T-helper 22 cell (primary cell): ENCODE data around the gene TRAF7.

ENCODE experiments used
- DNase-seq: peaks from one replicate; pipeline ENCODE4 v3.0.0-alpha.2; 2020; ENCODE audit warnings: low read depth

TRAF7 gene

DNA sequence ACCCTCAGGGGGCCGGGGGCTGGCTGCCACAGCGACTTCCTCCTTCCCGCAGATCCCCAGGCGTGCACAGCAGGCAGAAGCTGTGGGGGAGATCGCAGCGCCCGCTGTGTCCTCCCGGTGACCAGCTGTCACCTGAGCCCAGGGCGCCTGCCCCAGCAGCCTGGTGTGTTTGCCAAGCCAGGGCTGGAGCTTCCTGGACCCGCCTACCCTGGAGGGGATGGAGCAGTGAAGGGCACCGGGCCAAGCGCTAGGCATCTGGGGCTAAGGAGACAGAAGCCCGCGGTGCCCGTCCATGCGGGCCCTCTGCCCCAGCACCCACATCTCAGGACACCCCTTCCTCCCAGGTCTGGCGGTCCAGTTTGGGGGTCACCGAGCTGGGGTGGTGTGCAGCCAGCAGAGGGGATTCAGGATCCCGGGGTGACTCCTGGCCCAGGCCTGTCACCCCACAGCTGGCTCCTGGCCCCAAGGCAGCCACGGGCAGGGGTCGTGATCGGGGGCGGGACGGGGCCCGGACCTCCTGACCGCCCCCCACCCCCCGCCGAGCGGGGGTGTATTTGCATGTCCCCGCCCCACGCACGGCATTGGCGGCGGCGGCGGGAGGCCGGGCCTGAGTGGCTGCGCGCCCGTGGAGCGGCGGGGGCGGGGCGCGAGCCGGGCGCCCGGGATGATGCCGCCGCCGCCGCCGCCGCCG lies 7.5 kb upstream of the TRAF7 start, which contains the start of gene RAB26:
RAB26 (plus strand) TSS at position 645 of the 691 bp plus-strand sequence. CDS start 159 bp downstream, outside the sequence.
- DNase-seq, result peak; percentile 57

DNA sequence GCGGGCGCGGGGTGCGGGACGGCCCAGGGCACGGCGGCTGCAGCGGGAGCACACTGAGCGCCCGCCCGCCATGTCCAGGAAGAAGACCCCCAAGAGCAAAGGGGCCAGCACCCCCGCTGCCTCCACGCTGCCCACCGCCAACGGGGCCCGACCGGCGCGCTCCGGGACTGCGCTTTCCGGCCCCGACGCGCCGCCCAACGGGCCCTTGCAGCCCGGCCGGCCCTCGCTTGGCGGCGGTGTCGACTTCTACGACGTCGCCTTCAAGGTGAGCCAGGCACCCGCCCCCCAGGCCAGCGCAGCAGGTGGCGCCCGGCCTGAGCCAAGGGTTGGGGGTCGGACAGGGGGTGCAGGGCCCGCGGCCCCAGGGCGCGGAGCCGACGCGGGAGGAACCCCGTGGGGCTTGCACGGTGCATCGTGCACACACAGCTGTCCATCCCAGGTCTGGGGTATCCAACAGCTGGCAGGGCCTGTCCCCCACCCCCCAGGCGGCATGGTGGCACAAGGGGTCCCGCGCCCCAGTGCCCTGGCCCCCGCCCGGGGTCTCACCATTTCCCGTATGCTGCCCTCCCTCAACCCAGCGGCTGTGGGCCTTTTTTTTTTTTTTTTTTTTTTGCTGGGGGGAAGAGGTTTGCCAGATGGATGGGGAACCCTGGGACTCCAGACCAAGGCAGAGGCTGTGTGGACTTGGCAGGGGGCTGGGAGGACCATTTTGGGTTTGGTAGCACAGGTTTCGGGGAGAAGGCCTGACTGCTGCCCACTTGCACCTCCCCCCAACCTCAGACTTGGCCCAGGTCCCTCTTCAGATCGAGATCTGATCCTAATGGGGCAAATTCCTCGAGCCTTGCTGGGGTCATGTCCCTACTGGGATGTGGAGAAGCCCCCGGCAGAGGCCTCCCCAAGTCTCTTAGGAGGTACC lies 6.6 kb upstream of the TRAF7 start:
- DNase-seq, result no peak

DNA sequence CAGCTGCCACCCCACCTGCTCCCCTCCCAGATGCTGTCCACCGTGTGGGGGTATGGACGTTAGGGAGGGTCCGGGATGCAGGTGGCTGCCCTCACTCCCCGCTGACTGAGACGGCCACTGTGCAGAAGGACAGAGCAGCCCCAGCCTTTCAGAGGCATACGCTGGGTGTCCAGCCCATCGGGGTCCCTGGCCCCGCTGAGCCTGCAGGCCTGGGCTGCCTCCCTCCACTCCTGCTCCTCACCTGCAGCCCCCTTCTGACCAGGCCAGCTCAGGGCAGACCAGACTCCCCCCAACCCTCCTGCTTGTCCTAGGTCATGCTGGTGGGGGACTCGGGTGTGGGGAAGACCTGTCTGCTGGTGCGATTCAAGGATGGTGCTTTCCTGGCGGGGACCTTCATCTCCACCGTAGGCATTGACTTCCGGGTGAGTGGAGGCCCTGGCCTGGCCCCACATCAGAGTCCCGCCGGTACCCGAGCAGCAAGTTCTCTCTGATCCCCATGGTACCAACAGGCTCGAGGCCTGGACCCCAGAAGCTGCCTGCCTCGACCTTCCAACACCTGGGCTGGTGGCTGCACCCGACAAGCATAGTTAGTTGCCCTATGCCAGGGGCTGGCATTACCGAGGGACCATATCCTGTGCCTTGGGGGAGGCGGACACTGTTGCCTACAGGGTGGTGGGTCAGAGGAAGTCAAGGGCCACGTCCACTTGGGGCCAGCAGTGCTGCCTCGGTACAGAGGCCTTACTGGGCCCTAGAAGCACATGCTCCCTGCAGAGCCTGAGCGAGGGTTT lies 5.8 kb upstream of the TRAF7 start:
- DNase-seq, result no peak

DNA sequence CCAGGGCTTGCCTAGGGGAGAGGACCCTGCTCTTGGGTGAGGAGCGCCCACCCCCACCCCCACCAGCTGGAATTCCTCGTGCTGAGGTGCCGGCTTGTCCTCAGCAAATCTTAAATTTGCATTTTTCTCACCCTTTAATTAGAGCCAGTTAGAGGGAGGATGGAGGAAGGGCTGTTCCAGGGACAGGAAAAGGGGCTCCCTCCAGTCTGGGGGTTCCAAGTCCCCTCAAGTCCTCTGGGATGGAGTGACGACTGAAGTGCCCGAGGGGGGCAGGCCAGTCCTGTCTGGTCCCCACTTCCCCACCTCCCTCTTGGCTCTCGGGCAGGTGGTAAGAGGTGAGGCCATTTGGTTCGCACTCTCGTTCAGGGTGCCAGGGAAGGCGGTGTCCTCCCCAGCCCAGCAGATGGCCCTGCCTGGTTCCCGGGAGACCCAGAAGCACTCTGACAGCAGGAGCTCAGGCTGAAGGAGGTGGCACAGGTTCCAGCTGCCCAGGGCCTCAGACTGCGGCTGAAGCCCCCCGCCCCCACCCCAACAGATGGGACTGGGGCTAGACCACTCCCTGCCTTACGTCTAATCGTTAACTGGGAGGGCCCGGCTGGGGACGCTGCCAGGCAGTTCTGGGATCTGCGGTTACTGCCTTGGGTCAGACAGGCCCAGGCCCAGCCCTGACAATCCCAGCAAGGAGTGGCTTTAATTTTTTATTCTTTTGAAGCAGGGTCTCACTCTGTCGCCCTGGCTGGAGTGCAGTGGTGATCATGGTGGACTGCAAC lies 5.0 kb upstream of the TRAF7 start:
- DNase-seq, result no peak

DNA sequence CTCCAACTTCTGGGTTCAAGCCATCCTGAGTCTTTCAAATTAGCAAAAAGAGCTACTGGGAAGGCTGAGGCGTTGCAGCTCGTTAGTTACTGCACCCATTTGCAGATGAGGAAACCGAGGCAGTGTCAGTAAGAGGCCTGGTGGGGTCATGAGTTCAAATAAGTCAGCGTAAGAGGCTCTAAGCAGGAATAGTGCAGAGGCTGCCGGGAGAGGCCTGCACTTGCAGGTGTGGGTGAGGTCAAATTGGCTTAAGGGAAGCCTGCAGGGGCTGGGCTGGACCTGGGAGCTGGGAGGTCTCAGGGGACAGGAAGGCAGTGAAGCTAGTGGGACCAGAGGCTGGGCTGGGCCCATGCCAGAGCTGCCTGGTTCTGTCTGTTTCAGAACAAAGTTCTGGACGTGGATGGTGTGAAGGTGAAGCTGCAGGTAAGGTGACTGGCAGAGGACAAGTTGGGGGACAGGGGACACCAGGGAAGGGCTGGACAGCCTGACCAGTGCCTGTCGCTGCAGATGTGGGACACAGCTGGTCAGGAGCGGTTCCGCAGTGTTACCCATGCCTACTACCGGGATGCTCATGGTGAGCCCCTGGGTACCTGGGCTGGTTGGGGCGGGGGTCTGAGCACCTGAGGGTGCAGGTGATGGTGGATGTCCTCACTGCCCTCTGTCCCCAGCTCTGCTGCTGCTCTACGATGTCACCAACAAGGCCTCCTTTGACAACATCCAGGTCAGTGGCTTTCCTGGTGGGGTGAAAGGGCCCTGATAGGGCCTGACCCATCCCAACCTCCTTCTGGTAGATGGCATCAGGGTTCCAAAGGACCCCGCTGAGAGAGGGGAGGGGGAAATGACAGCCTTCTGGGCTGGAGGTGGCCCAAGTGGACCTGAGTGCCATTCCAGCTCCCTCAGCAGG lies 4.1 kb upstream of the TRAF7 start:
- no peak for DNase-seq

DNA sequence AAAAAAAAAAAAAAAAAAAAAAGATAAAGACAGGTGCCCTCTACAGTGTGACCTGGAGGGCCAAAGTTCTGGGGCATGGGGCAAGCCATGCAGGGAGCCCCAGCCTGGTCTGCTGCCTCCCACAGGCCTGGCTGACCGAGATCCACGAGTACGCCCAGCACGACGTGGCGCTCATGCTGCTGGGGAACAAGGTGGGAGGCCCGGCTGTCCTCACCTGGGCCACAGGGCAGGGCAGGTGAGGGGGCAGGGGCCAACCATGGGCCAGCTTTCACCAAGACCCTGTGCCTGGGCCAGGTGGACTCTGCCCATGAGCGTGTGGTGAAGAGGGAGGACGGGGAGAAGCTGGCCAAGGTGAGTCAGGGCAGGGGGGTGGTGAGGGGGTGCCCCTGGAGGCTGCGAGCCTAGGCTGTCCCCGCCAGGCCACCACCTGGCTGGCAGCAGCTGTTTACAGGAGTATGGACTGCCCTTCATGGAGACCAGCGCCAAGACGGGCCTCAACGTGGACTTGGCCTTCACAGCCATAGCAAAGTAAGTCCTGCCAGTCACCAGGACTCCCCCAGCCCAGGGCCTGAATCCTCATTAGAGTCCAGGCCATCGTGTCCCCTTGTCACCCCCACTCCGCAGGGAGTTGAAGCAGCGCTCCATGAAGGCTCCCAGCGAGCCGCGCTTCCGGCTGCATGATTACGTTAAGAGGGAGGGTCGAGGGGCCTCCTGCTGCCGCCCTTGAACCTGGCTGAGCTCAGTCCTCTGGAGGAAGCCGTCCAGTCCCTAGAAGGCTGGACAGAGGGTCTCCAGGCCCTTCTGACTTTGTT lies 2.7 kb upstream of the TRAF7 start:
- DNase-seq, result no peak

DNA sequence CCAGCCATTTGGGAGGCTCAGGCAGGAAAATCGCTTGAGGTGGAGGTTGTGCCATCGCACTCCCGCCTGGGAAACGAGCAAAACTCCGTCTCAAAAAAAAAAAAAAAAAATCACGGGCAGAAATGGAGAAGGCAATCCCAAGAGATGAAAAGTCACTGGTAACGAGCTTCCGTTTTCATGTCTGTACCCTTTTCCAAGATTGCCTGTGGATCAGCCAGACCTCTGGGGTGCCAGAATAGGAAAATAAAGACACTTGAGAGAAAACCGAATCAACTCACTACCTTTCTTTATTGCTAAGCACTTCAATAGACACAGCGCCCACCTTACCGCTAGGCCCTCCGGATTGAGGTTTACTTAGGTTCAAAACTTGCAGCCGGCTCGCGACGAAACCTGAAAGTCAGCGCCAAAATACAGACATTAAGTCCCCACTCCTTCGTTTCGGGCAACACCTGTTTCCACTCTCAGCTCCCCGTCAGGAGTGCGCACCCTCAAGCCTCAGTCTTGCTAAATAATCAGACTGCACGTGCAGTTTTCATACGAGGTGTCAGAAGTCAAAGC lies 970 bp upstream of the TRAF7 start:
- DNase-seq, result no peak

DNA sequence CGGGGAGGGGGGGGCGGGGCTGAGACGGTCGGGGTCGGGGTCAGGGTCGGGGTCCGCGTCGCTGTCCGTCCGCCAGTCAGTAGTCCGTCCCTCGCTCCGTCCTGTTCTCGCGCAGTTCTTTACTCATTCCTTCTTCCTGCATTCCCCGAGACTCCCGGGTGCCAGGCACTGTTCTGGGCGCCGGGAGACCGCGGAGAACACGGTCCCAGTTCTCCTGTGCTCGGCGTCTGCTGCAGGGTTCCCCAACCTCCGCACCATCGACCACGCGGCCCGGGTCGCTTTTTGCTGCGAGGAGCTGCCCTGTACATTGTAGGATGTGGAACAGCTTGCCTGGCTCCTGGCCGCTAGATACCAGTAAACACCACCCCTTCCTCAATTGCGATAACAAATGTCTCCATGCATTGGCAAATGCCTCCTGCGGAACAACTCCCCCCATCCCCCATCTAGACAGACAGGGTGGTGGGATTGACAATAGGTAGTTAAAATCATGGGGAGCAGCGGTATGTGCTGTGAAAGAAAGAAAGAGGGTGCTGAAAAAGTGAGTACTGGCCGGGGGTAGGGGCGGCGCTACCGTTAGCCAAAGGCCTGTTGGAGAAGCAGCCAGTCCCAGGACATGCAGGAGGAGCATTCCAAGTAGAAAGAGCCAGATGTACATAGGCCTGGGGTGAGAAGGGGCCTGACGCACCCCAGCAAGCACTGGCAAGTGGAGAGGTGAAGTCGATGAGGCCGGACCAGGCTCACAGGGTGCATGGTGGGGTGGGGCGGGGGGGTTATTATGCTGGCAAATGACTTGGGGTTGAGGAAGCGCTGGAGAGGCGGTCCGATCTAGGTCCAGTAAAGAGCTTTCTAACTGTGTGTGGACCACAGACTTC lies 631 bp downstream of the TRAF7 start:
- no peak for DNase-seq

DNA sequence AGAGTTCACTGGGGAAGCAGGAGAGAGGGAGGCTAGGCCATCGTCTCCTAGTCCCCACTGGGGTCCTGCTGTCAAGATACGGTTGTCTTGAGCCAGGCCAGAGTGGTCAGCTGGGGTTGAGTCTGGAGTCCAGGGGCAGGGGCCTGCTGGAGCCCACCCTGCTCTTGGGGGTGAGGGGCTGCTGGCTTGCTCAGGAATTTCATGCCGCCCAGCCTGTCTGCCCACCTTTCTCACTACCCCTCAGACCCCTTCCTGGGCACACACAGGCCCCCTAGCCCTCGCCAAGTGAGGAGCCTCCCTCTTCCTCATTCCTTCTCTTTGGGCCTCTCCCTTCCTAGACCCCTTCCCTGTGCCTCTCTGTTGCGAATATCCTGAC lies 1.3 kb downstream of the TRAF7 start:
- DNase-seq, result no peak

DNA sequence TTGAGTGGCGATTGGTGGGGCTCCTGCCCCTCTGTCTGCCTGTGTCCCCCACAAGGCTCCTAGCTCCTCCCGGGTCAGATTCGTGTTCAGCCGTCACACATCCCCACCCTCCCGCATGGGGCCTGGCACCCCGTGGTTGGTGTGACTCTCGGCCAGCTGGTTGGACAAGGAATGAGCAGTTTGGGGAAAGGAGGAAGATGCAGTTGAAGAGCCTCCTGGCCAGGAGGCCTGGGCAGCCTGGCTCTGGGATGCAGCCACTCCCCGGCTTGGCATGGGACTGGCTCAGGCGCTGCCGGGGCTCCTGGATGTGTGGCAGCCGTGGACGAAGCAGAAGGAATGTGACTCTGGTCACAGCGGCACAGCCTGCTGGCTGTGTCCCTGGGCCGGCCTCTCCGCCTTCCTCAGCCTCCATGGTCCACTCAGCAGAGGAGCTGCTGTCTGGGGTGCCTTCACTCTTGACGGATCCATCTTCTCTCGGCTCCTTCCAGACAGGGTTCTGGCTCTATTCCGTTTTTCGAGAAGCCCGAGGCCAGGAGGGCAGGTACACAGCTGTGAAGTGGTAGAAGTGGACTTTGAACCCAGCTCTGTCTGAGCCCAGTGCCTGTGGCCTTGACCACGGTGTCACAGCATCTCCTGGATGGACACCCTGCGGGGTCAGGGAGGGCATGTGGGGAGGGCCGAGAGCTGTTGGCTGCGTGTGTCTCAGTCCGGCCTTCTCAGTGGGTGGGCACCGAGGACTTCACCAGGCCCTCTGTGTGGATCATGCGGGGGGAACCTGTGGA lies 2.1 kb downstream of the TRAF7 start:
- DNase-seq, result no peak

DNA sequence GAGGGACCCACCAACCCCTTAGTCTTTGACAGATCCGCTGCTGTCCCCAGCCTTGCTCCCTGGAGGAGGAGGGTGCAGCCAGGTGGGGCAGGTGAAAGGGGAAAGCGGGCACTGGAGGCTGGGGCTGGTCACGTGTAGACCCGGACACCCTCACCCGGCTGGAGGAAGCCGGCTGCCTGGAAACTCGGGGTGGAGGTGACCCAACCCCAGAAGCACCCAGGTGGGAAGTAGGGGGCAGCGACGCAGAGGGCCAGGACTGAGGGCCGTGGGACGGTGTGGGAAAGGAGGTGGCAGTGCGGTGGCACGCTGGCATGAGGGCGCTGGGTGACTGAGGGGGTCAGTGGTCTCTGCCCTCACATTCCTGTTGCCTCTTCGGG lies 2.7 kb downstream of the TRAF7 start:
- DNase-seq, result no peak

DNA sequence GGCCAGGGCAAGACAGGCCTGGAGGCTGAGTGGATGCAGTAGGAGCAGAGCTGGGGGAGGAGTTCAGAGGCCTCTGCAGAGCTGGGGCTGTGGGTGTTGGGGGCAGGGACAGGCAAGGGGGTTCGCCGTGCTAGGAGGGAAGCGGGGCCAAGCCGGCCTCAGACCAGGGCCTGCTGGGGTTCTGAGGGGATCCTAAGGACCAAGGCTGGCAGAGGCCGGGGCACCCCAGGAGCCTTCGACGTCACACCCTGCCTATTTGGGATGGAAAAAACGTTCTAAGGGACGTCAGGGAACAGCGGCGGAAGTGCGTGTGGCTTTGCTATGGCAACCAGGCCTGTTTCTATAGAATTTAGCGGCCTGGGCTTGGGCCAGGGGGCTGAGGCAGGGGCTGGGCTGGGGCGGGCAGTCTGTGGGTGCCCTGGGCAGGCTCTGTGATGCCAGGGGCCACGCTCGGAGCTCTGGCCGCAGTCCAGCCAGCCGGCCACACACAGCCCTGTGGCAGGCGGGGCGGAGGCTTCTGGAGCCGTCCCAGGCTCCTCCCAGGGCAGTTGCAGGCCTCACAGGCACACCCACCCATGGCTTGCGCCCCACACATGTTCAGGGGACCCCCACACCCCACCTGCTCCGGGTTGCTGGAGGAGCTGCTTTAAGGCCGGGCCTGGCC lies 3.7 kb downstream of the TRAF7 start:
- DNase-seq, result no peak

DNA sequence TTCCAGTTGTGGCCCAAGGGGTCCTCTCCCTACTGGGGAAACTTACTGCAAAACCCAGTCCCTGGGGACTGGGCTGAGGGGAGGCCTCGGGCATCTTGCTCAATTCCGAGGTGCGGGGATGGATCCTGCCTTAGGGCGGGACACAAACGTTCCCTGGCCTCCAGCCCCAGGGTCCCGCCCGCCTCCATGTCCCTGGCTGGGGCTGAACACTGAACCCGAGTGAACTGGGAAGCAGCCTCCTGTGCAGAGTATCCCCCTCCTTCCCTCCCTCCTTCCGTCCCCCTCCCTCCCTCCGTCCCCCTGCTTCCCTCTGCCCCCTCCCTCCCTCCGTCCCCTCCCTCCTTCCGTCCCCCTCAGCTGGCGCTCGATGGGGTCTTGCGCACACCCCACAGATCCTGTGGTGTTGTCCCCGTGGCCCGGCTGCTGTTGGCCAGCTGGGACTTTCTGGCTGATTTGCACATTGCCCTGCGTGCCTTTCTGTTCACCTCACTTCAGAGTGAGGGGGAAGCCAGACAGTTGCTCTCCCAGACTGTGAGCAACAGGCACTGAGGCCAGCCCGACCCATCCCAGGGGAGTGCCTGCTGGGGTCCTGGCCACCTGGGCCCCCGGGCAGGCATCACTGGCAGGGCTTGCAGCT lies 5.5 kb downstream of the TRAF7 start:
- DNase-seq, result no peak

DNA sequence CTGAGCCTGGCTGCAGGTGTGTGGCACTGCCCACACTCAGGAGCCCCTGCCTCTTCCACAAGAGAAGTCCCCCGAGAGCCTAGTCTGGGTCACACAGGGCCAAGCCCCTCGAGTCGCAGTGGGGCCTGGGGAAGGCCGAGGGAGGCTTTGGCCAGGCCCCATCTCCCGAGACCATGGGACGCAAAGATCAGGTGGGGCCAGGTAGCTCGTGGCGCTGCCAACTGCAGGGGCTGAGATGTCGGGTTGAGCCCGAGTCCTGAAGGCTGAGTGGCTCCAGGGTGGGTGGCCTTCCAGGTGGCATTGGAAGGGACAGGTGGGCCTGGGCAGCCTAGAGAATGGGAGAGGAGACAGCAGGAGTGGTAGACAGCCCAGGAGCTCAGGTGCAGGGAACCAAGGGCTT lies 6.3 kb downstream of the TRAF7 start:
- no peak for DNase-seq

DNA sequence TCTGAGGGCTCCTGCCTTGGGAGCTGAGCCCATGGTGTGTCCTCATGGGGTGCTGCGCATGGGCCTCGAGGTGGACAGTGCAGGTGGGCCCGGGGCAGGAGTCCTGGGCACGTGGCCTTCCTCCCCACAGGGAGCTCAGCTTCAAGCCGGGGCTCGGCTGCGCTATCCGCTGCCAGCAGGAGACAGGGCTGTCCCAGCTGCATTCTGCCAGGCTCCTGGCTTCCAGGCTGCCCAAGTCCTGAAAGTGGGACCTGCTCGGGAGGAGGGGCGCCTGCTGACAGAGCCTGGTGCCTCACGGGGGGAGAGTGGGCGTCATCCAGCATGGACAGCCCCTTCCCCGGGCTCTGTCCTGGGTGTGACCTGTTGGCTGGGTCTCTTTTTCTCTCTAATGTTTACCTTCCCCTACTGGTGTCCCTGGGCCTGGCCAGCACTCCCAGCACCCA lies 7.1 kb downstream of the TRAF7 start:
- DNase-seq, result no peak

DNA sequence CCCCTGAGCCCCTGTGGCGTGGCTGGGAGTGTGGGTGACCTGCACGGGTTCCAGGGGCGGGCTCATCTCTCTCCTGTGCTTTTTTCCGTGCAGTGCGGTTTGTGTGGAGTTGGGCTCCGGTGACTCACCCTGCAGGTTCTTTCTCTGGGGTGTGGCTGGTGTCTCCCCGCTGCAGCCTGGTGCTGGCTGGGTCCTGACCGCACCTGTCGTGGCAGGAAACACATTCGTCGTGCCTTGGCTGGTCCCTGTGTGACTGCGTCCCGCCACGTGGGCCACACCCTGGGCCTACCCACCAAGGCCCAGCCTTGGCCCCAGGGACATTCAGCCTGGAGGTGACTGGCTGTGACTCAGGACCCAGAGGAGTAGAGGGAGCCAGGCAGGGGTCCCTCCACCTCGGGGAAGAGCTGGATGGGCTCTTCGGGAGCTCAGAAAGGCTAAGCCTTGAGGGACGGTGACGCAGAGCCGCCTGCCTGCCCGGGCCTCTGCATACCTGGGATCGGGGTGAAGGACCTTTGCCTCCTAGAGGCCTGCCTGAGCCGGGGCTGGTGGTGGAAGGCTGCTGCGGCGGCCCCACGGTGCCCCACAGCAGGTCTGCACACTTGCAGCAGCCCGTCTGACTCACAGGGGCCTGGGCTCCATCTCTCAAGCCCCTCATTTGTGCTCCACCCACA lies 7.8 kb downstream of the TRAF7 start:
- DNase-seq, result no peak
